GM18499 (cell line): ENCODE measurements around the gene PRR20A.
"Not testable (repeated sequence)": the region's sequence is repeated elsewhere in the genome, so short reads cannot be mapped to it uniquely, and the experiment has no call there.

ENCODE experiments used
- ATAC-seq: cut with Tn5 transposase; IDR thresholded peaks from one replicate; pipeline ENCODE4 v1.9.1; 2021; ENCODE audit warnings: moderate number of reproducible peaks; ENCODE audit not compliant: insufficient read depth, unreplicated experiment

PRR20A gene

GRCh38 chr13:57140235-57140968 is at the start of gene PRR20A:
Gene PRR20A (plus strand): TSS chr13:57140918. CDS start chr13:57141305, 387 bp downstream.
- not testable (repeated sequence) for ATAC-seq

- ATAC-seq, result no peak
Observed at GRCh38 chr13:57114945-57115344, 25.8 kb upstream of the PRR20A start.

- ATAC-seq, result no peak
Observed at GRCh38 chr13:57123681-57124080, 17.0 kb upstream of the PRR20A start.

GRCh38 chr13:57128909-57129308 is 11.8 kb upstream of the PRR20A start:
- ATAC-seq, result no peak

- ATAC-seq, result no peak
Observed at GRCh38 chr13:57136093-57136492, 4.6 kb upstream of the PRR20A start.

GRCh38 chr13:57137585-57137984 is 3.1 kb upstream of the PRR20A start:
- ATAC-seq, result no peak

- ATAC-seq, result no peak
Observed at GRCh38 chr13:57138988-57139387, 1.7 kb upstream of the PRR20A start.

GRCh38 chr13:57139781-57140180 is 937 bp upstream of the PRR20A start:
- ATAC-seq, result not testable (repeated sequence)

- not testable (repeated sequence) for ATAC-seq
Observed at GRCh38 chr13:57147188-57147587, 6.5 kb downstream of the PRR20A start, which contains the start of gene PRR20B. Gene PRR20B (plus strand): TSS chr13:57147488. CDS start chr13:57147875, 387 bp downstream.

GRCh38 chr13:57148106-57148505 is 7.4 kb downstream of the PRR20A start:
- not testable (repeated sequence) for ATAC-seq

GRCh38 chr13:57153761-57154160 is 13.0 kb downstream of the PRR20A start, which contains the start of gene PRR20C:
Gene PRR20C (plus strand): TSS chr13:57154061. CDS start chr13:57154448, 387 bp downstream.
- not testable (repeated sequence) for ATAC-seq

- not testable (repeated sequence) for ATAC-seq
Observed at GRCh38 chr13:57160332-57160731, 19.6 kb downstream of the PRR20A start, which contains the start of gene PRR20D. Gene PRR20D (plus strand): TSS chr13:57160632. CDS start chr13:57161019, 387 bp downstream.

GRCh38 chr13:57166897-57167296 is 26.2 kb downstream of the PRR20A start, which contains the start of gene PRR20E:
Gene PRR20E (plus strand): TSS chr13:57167197. CDS start chr13:57167584, 387 bp downstream.
- ATAC-seq, result not testable (repeated sequence)

- ATAC-seq, result no peak
Observed at GRCh38 chr13:57191667-57192066, 50.9 kb downstream of the PRR20A start.
